ENCODE measurements around the gene WFIKKN1. TPM values are rescaled to one million over a fixed set of nuclear protein-coding genes. Genes with fewer than 3 reads are reported as not detected.
A peak's percentile ranks its signal among the peaks of the same experiment; 100 is the strongest.

Gene WFIKKN1
- total and polyA plus RNA-seq, 2 of the 13 experiments (the other 11 are each of a cell fraction or from before 2014, with no cell fraction given): 1.7 to 4.9 TPM

DNA sequence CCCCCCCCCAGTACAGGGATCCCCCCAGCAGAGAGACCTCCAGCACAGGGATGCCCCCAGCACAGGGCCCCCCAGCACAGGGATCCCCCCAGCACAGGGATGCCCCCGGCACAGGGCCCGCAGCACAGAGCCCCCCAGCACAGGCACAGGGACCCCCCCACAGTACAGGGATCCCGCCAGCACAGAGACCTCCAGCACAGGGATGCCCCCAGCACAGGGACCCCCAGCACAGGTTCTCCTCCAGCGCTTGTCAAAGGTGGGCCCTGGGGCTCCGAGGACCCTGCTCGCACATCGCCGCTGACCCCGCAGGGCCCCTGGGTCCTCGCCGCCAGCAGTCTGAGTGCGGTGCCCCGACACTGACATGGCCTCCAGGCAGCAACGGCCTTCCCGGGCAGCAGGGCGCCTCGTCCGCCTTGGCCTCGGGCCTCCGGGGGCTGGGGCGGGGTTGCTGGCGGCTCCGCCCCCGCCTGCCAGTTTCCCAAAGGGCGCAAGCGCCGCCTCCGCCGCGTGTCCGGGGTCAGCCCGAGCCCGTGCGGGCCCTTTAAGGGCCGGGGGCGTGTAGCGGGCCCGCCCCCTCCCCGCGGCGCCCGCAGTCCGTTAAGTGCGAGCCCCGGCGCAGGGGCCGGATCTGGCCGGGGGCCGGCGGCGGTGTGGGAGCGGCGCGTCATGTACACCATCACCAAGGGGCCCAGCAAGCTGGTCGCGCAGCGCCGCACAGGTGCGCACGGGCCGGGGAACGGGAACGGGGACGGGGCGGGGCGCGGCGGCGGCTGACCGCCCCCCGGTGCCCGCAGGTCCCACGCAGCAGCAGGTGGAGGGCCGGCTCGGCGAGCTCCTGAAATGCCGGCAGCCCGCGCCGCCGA lies 10.8 kb downstream of the WFIKKN1 start, which contains the start of gene MCRIP2 (continued):
- TF ChIP-seq, protein P1, sequence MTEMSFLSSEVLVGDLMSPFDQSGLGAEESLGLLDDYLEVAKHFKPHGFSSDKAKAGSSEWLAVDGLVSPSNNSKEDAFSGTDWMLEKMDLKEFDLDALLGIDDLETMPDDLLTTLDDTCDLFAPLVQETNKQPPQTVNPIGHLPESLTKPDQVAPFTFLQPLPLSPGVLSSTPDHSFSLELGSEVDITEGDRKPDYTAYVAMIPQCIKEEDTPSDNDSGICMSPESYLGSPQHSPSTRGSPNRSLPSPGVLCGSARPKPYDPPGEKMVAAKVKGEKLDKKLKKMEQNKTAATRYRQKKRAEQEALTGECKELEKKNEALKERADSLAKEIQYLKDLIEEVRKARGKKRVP (CRISPR knock-in tag; IDR thresholded peaks at IDR 0.05): peak in 1 of 2 experiments; percentile 58; a peak in 2 of 4 replicates
- TF ChIP-seq PCBP2 (optimal IDR thresholded peaks at IDR 0.05; ENCODE audit: low read depth, low read length, poor library complexity, severe bottlenecking) (no peak), ZNF484 (CRISPR knock-in tag; IDR thresholded peaks at IDR 0.05; ENCODE audit: borderline replicate concordance, low read depth) (no peak), ZNF12 (CRISPR knock-in tag; IDR thresholded peaks at IDR 0.05) (no peak), NCOA1 (CRISPR knock-in tag; IDR thresholded peaks at IDR 0.05) (no peak), RELA (CRISPR knock-in tag; IDR thresholded peaks at IDR 0.05) (no peak), JARID2 (CRISPR knock-in tag; IDR thresholded peaks at IDR 0.05; ENCODE audit: insufficient replicate concordance) (no peak), ZNF3 (CRISPR knock-in tag; IDR thresholded peaks at IDR 0.05) (no peak), ZMYM2 (CRISPR knock-in tag; IDR thresholded peaks at IDR 0.05) (no peak), ZKSCAN5 (CRISPR knock-in tag; IDR thresholded peaks at IDR 0.05) (no peak), REXO4 (CRISPR knock-in tag; IDR thresholded peaks at IDR 0.05; ENCODE audit: borderline replicate concordance) (no peak), ZNF382 (CRISPR knock-in tag; IDR thresholded peaks at IDR 0.05; ENCODE audit: borderline replicate concordance) (no peak), ZNF460 (CRISPR knock-in tag; IDR thresholded peaks at IDR 0.05; ENCODE audit: borderline replicate concordance) (no peak), ZNF772 (CRISPR knock-in tag; IDR thresholded peaks at IDR 0.05) (peak; percentile 83; the same call in 1 of the 2 replicates), YEATS2 (CRISPR knock-in tag; IDR thresholded peaks at IDR 0.05; ENCODE audit: borderline replicate concordance) (no peak), EP300 (IDR thresholded peaks at IDR 0.05; ENCODE audit: low read depth in 2 of 2, low read length in 2 of 2) (peak in 1 of 2 experiments; percentile 20; a peak in 1 of 4 replicates), EP300 (CRISPR knock-in tag; IDR thresholded peaks at IDR 0.05; ENCODE audit: borderline replicate concordance) (no peak), ZNF530 (CRISPR knock-in tag; IDR thresholded peaks at IDR 0.05; ENCODE audit: low read depth) (no peak), ZFP1 (CRISPR knock-in tag; IDR thresholded peaks at IDR 0.05) (no peak), ZNF335 (CRISPR knock-in tag; IDR thresholded peaks at IDR 0.05) (no peak)
- TF ChIP-seq, protein P2, sequence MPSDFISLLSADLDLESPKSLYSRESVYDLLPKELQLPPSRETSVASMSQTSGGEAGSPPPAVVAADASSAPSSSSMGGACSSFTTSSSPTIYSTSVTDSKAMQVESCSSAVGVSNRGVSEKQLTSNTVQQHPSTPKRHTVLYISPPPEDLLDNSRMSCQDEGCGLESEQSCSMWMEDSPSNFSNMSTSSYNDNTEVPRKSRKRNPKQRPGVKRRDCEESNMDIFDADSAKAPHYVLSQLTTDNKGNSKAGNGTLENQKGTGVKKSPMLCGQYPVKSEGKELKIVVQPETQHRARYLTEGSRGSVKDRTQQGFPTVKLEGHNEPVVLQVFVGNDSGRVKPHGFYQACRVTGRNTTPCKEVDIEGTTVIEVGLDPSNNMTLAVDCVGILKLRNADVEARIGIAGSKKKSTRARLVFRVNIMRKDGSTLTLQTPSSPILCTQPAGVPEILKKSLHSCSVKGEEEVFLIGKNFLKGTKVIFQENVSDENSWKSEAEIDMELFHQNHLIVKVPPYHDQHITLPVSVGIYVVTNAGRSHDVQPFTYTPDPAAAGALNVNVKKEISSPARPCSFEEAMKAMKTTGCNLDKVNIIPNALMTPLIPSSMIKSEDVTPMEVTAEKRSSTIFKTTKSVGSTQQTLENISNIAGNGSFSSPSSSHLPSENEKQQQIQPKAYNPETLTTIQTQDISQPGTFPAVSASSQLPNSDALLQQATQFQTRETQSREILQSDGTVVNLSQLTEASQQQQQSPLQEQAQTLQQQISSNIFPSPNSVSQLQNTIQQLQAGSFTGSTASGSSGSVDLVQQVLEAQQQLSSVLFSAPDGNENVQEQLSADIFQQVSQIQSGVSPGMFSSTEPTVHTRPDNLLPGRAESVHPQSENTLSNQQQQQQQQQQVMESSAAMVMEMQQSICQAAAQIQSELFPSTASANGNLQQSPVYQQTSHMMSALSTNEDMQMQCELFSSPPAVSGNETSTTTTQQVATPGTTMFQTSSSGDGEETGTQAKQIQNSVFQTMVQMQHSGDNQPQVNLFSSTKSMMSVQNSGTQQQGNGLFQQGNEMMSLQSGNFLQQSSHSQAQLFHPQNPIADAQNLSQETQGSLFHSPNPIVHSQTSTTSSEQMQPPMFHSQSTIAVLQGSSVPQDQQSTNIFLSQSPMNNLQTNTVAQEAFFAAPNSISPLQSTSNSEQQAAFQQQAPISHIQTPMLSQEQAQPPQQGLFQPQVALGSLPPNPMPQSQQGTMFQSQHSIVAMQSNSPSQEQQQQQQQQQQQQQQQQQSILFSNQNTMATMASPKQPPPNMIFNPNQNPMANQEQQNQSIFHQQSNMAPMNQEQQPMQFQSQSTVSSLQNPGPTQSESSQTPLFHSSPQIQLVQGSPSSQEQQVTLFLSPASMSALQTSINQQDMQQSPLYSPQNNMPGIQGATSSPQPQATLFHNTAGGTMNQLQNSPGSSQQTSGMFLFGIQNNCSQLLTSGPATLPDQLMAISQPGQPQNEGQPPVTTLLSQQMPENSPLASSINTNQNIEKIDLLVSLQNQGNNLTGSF (CRISPR knock-in tag; IDR thresholded peaks at IDR 0.05): no peak
- TF ChIP-seq, protein P3, sequence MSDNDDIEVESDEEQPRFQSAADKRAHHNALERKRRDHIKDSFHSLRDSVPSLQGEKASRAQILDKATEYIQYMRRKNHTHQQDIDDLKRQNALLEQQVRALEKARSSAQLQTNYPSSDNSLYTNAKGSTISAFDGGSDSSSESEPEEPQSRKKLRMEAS (IDR thresholded peaks at IDR 0.05): peak; percentile 69
- TF ChIP-seq, protein P4, sequence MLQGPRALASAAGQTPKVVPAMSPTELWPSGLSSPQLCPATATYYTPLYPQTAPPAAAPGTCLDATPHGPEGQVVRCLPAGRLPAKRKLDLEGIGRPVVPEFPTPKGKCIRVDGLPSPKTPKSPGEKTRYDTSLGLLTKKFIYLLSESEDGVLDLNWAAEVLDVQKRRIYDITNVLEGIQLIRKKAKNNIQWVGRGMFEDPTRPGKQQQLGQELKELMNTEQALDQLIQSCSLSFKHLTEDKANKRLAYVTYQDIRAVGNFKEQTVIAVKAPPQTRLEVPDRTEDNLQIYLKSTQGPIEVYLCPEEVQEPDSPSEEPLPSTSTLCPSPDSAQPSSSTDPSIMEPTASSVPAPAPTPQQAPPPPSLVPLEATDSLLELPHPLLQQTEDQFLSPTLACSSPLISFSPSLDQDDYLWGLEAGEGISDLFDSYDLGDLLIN (CRISPR knock-in tag; IDR thresholded peaks at IDR 0.05; ENCODE audit: borderline replicate concordance): no peak
